ENCODE measurements around the gene RPRD1B.

Gene RPRD1B

GRCh38 chr20:38112930-38113294 is 79.4 kb downstream of the RPRD1B start:
- Histone ChIP-seq H3K79me1 (replicated peaks; ENCODE audit: low read length, poor library complexity, severe bottlenecking) (no peaks in the 10 kb centered on the region), H3K9ac (ENCODE audit: low read length) (no peak overlapping the region), H3K27me3 (ENCODE audit: control insufficient read depth in 1 of 2, insufficient read depth in 1 of 2, low read length in 2 of 2) (peaks cover 0 to 5% of the 10 kb centered on the region in 2 experiments), H2AFZ (ENCODE audit: low read depth, low read length) (no peak overlapping the region), H3K9me3 (ENCODE audit: control insufficient read depth, low read length) (no peaks in the 10 kb centered on the region), H4K8ac (ENCODE audit: low read length) (peak overlapping the region; percentile 90), H3K4me2 (ENCODE audit: low read length, poor library complexity, severe bottlenecking) (no peak overlapping the region), H3K27ac (ENCODE audit: low read length, poor library complexity, severe bottlenecking) (no peak overlapping the region), H3K36me3 (ENCODE audit: control insufficient read depth in 1 of 2, insufficient read depth in 2 of 2, low read depth in 1 of 2, low read length in 2 of 2) (no peaks in the 10 kb centered on the region), H3K14ac (ENCODE audit: low read length in 2 of 2) (peak overlapping the region in 1 of 2 experiments; percentile 6), H2BK15ac (ENCODE audit: low read depth, poor library complexity, severe bottlenecking) (no peak overlapping the region), H3K4ac (ENCODE audit: low read depth in 1 of 2, low read length in 2 of 2) (peak overlapping the region; percentile 35 to 85), H2BK5ac (ENCODE audit: low read depth, low read length, poor library complexity, severe bottlenecking) (no peak overlapping the region), H3K18ac (ENCODE audit: low read depth in 1 of 2, low read length in 2 of 2) (peak overlapping the region; percentile 37 to 81), H3K4me1 (ENCODE audit: control insufficient read depth, insufficient read depth, low read depth, low read length) (peaks cover 4% of the 10 kb centered on the region), H2AK5ac (ENCODE audit: low read length, severe bottlenecking) (no peak overlapping the region), H3K23ac (ENCODE audit: low read length in 2 of 2) (no peak overlapping the region), H2BK120ac (ENCODE audit: low read depth, low read length) (peak overlapping the region; percentile 85), H4K91ac (ENCODE audit: low read length) (peak overlapping the region; percentile 88), H3K4me3 (ENCODE audit: insufficient read depth in 1 of 2, low read depth in 1 of 2, low read length in 2 of 2) (no peak overlapping the region), H2BK12ac (ENCODE audit: low read length in 2 of 2) (peak overlapping the region; percentile 91 to 94)
- WGBS: 98% methylated on average over 8 of the region's 8 CpGs
- DNase-seq: no peak

GRCh38 chr20:38113401-38114325 is 80.1 kb downstream of the RPRD1B start:
- H2BK5ac ChIP-seq (ENCODE audit: low read depth, low read length, poor library complexity, severe bottlenecking): no peak overlapping the region
- peak overlapping the region; percentile 37 to 81 for H3K18ac ChIP-seq (ENCODE audit: low read depth in 1 of 2, low read length in 2 of 2)
- H2AFZ ChIP-seq (ENCODE audit: low read depth, low read length): no peak overlapping the region
- H2BK15ac ChIP-seq (ENCODE audit: low read depth, poor library complexity, severe bottlenecking): no peak overlapping the region
- peak overlapping the region; percentile 35 to 65 for H3K4ac ChIP-seq (ENCODE audit: low read depth in 1 of 2, low read length in 2 of 2)
- peak overlapping the region; percentile 88 for H4K91ac ChIP-seq (ENCODE audit: low read length)
- peak overlapping the region; percentile 91 to 94 for H2BK12ac ChIP-seq (ENCODE audit: low read length in 2 of 2)
- peaks cover 4% of the 10 kb centered on the region for H3K4me1 ChIP-seq (ENCODE audit: control insufficient read depth, insufficient read depth, low read depth, low read length)
- H3K36me3 ChIP-seq (ENCODE audit: control insufficient read depth in 1 of 2, insufficient read depth in 2 of 2, low read depth in 1 of 2, low read length in 2 of 2): no peaks in the 10 kb centered on the region
- H3K4me3 ChIP-seq (ENCODE audit: insufficient read depth in 1 of 2, low read depth in 1 of 2, low read length in 2 of 2): no peak overlapping the region
- no peak overlapping the region for H3K9ac ChIP-seq (ENCODE audit: low read length)
- no peak overlapping the region for H2AK5ac ChIP-seq (ENCODE audit: low read length, severe bottlenecking)
- H3K79me1 ChIP-seq (replicated peaks; ENCODE audit: low read length, poor library complexity, severe bottlenecking): no peaks in the 10 kb centered on the region
- H4K8ac ChIP-seq (ENCODE audit: low read length): peak overlapping the region; percentile 90
- H3K4me2 ChIP-seq (ENCODE audit: low read length, poor library complexity, severe bottlenecking): no peak overlapping the region
- no peak overlapping the region for H3K23ac ChIP-seq (ENCODE audit: low read length in 2 of 2)
- H3K9me3 ChIP-seq (ENCODE audit: control insufficient read depth, low read length): no peaks in the 10 kb centered on the region
- H2BK120ac ChIP-seq (ENCODE audit: low read depth, low read length): peak overlapping the region; percentile 85
- H3K14ac ChIP-seq (ENCODE audit: low read length in 2 of 2): no peak overlapping the region
- WGBS: 59% methylated on average over 10 of the region's 10 CpGs
- H3K27me3 ChIP-seq (ENCODE audit: control insufficient read depth in 1 of 2, insufficient read depth in 1 of 2, low read length in 2 of 2): peaks cover 0 to 5% of the 10 kb centered on the region in 2 experiments
- DNase-seq: no peak
- no peak overlapping the region for H3K27ac ChIP-seq (ENCODE audit: low read length, poor library complexity, severe bottlenecking)

- no peak overlapping the region for H2AFZ ChIP-seq (ENCODE audit: low read depth, low read length)
- no peaks in the 10 kb centered on the region for H3K9me3 ChIP-seq (ENCODE audit: control insufficient read depth, low read length)
- no peak overlapping the region for H3K9ac ChIP-seq (ENCODE audit: low read length)
- peak overlapping the region; percentile 70 for H4K91ac ChIP-seq (ENCODE audit: low read length)
- H3K18ac ChIP-seq (ENCODE audit: low read depth in 1 of 2, low read length in 2 of 2): peak overlapping the region; percentile 37 to 80
- H3K27ac ChIP-seq (ENCODE audit: low read length, poor library complexity, severe bottlenecking): no peak overlapping the region
- no peaks in the 10 kb centered on the region for H3K79me1 ChIP-seq (replicated peaks; ENCODE audit: low read length, poor library complexity, severe bottlenecking)
- no peak overlapping the region for H3K14ac ChIP-seq (ENCODE audit: low read length in 2 of 2)
- no peaks in the 10 kb centered on the region for H3K36me3 ChIP-seq (ENCODE audit: control insufficient read depth in 1 of 2, insufficient read depth in 2 of 2, low read depth in 1 of 2, low read length in 2 of 2)
- no peak overlapping the region for H3K23ac ChIP-seq (ENCODE audit: low read length in 2 of 2)
- H2BK12ac ChIP-seq (ENCODE audit: low read length in 2 of 2): peak overlapping the region; percentile 85 to 88
- DNase-seq: peak; percentile 68
- no peak overlapping the region for H2BK5ac ChIP-seq (ENCODE audit: low read depth, low read length, poor library complexity, severe bottlenecking)
- no peak overlapping the region for H3K4me3 ChIP-seq (ENCODE audit: insufficient read depth in 1 of 2, low read depth in 1 of 2, low read length in 2 of 2)
- H3K4me1 ChIP-seq (ENCODE audit: control insufficient read depth, insufficient read depth, low read depth, low read length): peaks cover 4% of the 10 kb centered on the region
- WGBS: 90% methylated on average over 3 of the region's 4 CpGs
- peak overlapping the region; percentile 42 for H2BK120ac ChIP-seq (ENCODE audit: low read depth, low read length)
- peak overlapping the region; percentile 28 for H2AK5ac ChIP-seq (ENCODE audit: low read length, severe bottlenecking)
- H3K27me3 ChIP-seq (ENCODE audit: control insufficient read depth in 1 of 2, insufficient read depth in 1 of 2, low read length in 2 of 2): peaks cover 0 to 5% of the 10 kb centered on the region in 2 experiments
- H4K8ac ChIP-seq (ENCODE audit: low read length): no peak overlapping the region
- no peak overlapping the region for H2BK15ac ChIP-seq (ENCODE audit: low read depth, poor library complexity, severe bottlenecking)
- no peak overlapping the region for H3K4me2 ChIP-seq (ENCODE audit: low read length, poor library complexity, severe bottlenecking)
- peak overlapping the region; percentile 46 to 71 for H3K4ac ChIP-seq (ENCODE audit: low read depth in 1 of 2, low read length in 2 of 2)
Measured at GRCh38 chr20:38114353-38114791, 80.8 kb downstream of the RPRD1B start.

- no peaks in the 10 kb centered on the region for H3K79me1 ChIP-seq (replicated peaks; ENCODE audit: low read length, poor library complexity, severe bottlenecking)
- H3K9ac ChIP-seq (ENCODE audit: low read length): no peak overlapping the region
- DNase-seq: no peak
- WGBS: 100% methylated on average over 1 of the region's 1 CpG
- H2BK120ac ChIP-seq (ENCODE audit: low read depth, low read length): no peak overlapping the region
- H3K4me3 ChIP-seq (ENCODE audit: insufficient read depth in 1 of 2, low read depth in 1 of 2, low read length in 2 of 2): no peak overlapping the region
- H4K8ac ChIP-seq (ENCODE audit: low read length): no peak overlapping the region
- no peak overlapping the region for H2BK15ac ChIP-seq (ENCODE audit: low read depth, poor library complexity, severe bottlenecking)
- no peak overlapping the region for H2BK5ac ChIP-seq (ENCODE audit: low read depth, low read length, poor library complexity, severe bottlenecking)
- H4K91ac ChIP-seq (ENCODE audit: low read length): no peak overlapping the region
- peaks cover 2% of the 10 kb centered on the region for H3K4me1 ChIP-seq (ENCODE audit: control insufficient read depth, insufficient read depth, low read depth, low read length)
- no peaks in the 10 kb centered on the region for H3K9me3 ChIP-seq (ENCODE audit: control insufficient read depth, low read length)
- H3K23ac ChIP-seq (ENCODE audit: low read length in 2 of 2): no peak overlapping the region
- peak overlapping the region in 1 of 2 experiments; percentile 19 for H3K18ac ChIP-seq (ENCODE audit: low read depth in 1 of 2, low read length in 2 of 2)
- H3K14ac ChIP-seq (ENCODE audit: low read length in 2 of 2): no peak overlapping the region
- no peaks in the 10 kb centered on the region for H3K36me3 ChIP-seq (ENCODE audit: control insufficient read depth in 1 of 2, insufficient read depth in 2 of 2, low read depth in 1 of 2, low read length in 2 of 2)
- no peak overlapping the region for H3K27ac ChIP-seq (ENCODE audit: low read length, poor library complexity, severe bottlenecking)
- H3K4me2 ChIP-seq (ENCODE audit: low read length, poor library complexity, severe bottlenecking): no peak overlapping the region
- no peak overlapping the region for H2AFZ ChIP-seq (ENCODE audit: low read depth, low read length)
- H3K4ac ChIP-seq (ENCODE audit: low read depth in 1 of 2, low read length in 2 of 2): peak overlapping the region in 1 of 2 experiments; percentile 35
- peaks cover 0 to 5% of the 10 kb centered on the region in 2 experiments for H3K27me3 ChIP-seq (ENCODE audit: control insufficient read depth in 1 of 2, insufficient read depth in 1 of 2, low read length in 2 of 2)
- no peak overlapping the region for H2BK12ac ChIP-seq (ENCODE audit: low read length in 2 of 2)
- no peak overlapping the region for H2AK5ac ChIP-seq (ENCODE audit: low read length, severe bottlenecking)
Measured at GRCh38 chr20:38115205-38115604, 81.7 kb downstream of the RPRD1B start.

Data from mesenchymal stem cell (in vitro differentiated cells and primary cell).